CD4-positive, alpha-beta T cell (primary cell): ENCODE measurements around the gene WDR37. TPM values are rescaled to one million over a fixed set of nuclear protein-coding genes. Genes with fewer than 3 reads are reported as not detected.

ENCODE experiments used
- ATAC-seq: fragments of 200-7000 bp; cut with Tn5 transposase; one replicate; pipeline ENCODE4 v1.10.0; 2022; ENCODE audit warnings: mild to moderate bottlenecking; ENCODE audit not compliant: poor library complexity
- CTCF ChIA-PET: fragments of 350-600 bp; sonication (Branson Sonifier 250); formaldehyde crosslinking; loops from one replicate; lab custom pipeline; 2021; ENCODE audit warnings: antibody characterized with exemption, inconsistent platforms; lab: Charles Lee
- POLR2A ChIA-PET: fragments of 350-600 bp; sonication (Branson Sonifier 250); formaldehyde crosslinking; loops from one replicate; lab custom pipeline; 2021; ENCODE audit warnings: antibody characterized with exemption, inconsistent platforms; lab: Charles Lee
- DNase-seq, 14 experiments: peaks; one replicate each; pipeline ENCODE4 v3.0.0-alpha.2; 2013 to 2020; ENCODE audit warnings: mixed read lengths in 2 of 14
- H3K27ac ChIP-seq, 2 donors: one replicate each; pipeline versions ENCODE4 v1.5.1 to v1.7.0; 2013; ENCODE audit warnings: low read length in 2 of 2, low read depth in 1 of 2, mild to moderate bottlenecking in 1 of 2
- H3K27me3 ChIP-seq, 2 experiments: 1 replicate in 1 of 2; 2 replicates in 1 of 2; pipeline versions ENCODE4 v1.6.1 to v1.7.0; 2013; ENCODE audit warnings: low read length in 2 of 2, control low read depth in 1 of 2, mild to moderate bottlenecking in 1 of 2, moderate library complexity in 1 of 2; ENCODE audit not compliant: insufficient read depth in 2 of 2, control insufficient read depth in 1 of 2
- H3K36me3 ChIP-seq: one replicate; pipeline ENCODE4 v1.6.1; 2013; ENCODE audit warnings: low read length, control low read depth; ENCODE audit not compliant: insufficient read depth
- H3K4me1 ChIP-seq: one replicate; pipeline ENCODE4 v1.6.1; 2013; ENCODE audit warnings: low read length, control low read depth; ENCODE audit not compliant: insufficient read depth
- H3K4me3 ChIP-seq: one replicate; pipeline ENCODE4 v1.5.1; 2013; ENCODE audit warnings: mild to moderate bottlenecking, low read length, moderate library complexity
- H3K9me3 ChIP-seq, 2 experiments: 1 replicate in 1 of 2; 2 replicates in 1 of 2; pipeline versions ENCODE4 v1.6.1 to v1.7.0; 2013; ENCODE audit warnings: low read length in 2 of 2, mild to moderate bottlenecking in 2 of 2, control low read depth in 1 of 2, moderate library complexity in 1 of 2; ENCODE audit not compliant: control insufficient read depth in 1 of 2, insufficient read depth in 1 of 2
- H3K27ac Mint-ChIP-seq: one replicate; pipeline ENCODE4 v1.8.0; 2020; ENCODE audit warnings: mixed read lengths
- H3K27me3 Mint-ChIP-seq: one replicate; pipeline ENCODE4 v1.8.0; 2021; ENCODE audit warnings: mixed read lengths
- H3K36me3 Mint-ChIP-seq: one replicate; pipeline ENCODE4 v1.8.0; 2021; ENCODE audit warnings: low read depth, mixed read lengths
- H3K4me1 Mint-ChIP-seq: one replicate; pipeline ENCODE4 v1.8.0; 2021; ENCODE audit warnings: low read depth, mixed read lengths
- H3K4me3 Mint-ChIP-seq: one replicate; pipeline ENCODE4 v1.8.0; 2020; ENCODE audit warnings: mild to moderate bottlenecking, mixed read lengths
- H3K9me3 Mint-ChIP-seq: one replicate; pipeline ENCODE4 v1.8.0; 2020; ENCODE audit warnings: mixed read lengths
- intact Hi-C, 2 experiments: fragments of 100-400 bp; cut with DNase I in 1 of 2; cut with micrococcal nuclease in 1 of 2; formaldehyde crosslinking; loops; one replicate each; pipeline versions ENCODE4 v1.15.1 to v1.9.0; 2023 to 2025; cut with DNase I, micrococcal nuclease
- total RNA-seq, 174 experiments: library from RNA in 2 of 174; stranded (reverse) in 2 of 174; gene quantifications; one replicate each; pipeline ENCODE4 v1.2.3 and lab custom pipeline; 2021 to 2026
- TF ChIP-seq, protein P1 (sequence below): fragments of 200-600 bp; IDR thresholded peaks from one replicate; pipeline ENCODE4 v1.8.0; 2022; ENCODE audit warnings: antibody characterized with exemption, mild to moderate bottlenecking

Gene WDR37
- total RNA-seq, 2 experiments from 2014 or later, result 17.0 to 17.7 TPM

DNA sequence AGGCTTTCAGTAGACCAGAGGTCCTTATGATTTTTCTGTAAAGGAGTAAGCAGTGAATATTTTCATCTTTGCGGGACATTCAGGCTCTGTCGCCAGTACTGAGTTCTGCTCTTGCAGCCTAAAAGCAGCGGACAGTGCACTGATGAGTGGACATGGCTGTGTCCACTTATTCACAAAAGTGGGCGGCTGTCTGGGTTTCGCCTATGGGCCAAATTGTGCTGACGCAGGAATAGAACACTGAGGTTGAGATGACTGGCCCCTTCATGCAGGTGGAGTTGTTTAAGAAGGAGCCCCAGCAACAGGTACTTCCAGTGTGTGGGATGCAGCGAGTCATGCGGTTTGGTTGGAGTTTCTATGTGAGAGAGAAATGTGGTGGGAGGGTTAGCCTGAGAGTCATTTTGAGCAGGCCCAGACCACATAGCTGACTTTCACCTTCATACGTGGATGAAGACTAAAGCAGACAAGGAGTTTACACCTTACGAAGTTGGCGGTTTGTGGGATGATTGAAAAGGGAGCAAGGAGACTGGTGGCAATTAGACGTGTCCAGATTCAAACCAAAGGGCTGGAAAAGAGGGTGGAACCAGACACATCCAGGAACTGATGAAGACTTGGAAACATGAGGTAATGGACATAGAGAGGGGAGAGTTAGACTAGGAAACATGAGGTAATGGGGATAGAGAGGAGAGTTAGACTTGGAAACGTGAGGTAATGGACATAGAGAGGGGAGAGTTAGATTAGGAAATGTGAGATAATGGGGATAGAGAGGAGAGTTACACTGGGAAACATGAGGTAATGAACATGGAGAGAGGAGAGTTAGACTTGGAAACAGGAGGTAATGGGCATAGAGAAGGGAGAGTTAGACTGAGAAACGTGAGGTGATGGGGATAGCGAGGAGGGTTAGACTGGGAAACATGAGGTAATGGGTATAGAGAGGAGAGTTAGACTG is 38.2 kb downstream of the WDR37 start:
- H3K36me3 ChIP-seq, result peaks cover 87% of the 10 kb centered on the region
- peaks cover 11% of the 10 kb centered on the region for H3K4me1 Mint-ChIP-seq
- peaks cover 32% of the 10 kb centered on the region for H3K36me3 Mint-ChIP-seq
- no peak overlapping the region for H3K4me3 ChIP-seq
- POLR2A ChIA-PET, result no interaction called here
- no peak for ATAC-seq
- no peak overlapping the region for H3K4me3 Mint-ChIP-seq
- TF ChIP-seq, protein P1, sequence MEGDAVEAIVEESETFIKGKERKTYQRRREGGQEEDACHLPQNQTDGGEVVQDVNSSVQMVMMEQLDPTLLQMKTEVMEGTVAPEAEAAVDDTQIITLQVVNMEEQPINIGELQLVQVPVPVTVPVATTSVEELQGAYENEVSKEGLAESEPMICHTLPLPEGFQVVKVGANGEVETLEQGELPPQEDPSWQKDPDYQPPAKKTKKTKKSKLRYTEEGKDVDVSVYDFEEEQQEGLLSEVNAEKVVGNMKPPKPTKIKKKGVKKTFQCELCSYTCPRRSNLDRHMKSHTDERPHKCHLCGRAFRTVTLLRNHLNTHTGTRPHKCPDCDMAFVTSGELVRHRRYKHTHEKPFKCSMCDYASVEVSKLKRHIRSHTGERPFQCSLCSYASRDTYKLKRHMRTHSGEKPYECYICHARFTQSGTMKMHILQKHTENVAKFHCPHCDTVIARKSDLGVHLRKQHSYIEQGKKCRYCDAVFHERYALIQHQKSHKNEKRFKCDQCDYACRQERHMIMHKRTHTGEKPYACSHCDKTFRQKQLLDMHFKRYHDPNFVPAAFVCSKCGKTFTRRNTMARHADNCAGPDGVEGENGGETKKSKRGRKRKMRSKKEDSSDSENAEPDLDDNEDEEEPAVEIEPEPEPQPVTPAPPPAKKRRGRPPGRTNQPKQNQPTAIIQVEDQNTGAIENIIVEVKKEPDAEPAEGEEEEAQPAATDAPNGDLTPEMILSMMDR, result no peak
- no peaks in the 10 kb centered on the region for H3K9me3 Mint-ChIP-seq
- no peak for DNase-seq
- H3K27ac Mint-ChIP-seq, result peak overlapping the region; percentile 24
- H3K9me3 ChIP-seq, result no peaks in the 10 kb centered on the region
- H3K27me3 Mint-ChIP-seq, result no peaks in the 10 kb centered on the region
- CTCF ChIA-PET, result interaction anchor here (0.7 kb wide), 1 partner anchor 52 kb away, joined by 4 read pairs; no protein-coding TSS in a partner anchor
- H3K27ac ChIP-seq, result no peak overlapping the region
- H3K4me1 ChIP-seq, result no peaks in the 10 kb centered on the region
- no peaks in the 10 kb centered on the region for H3K27me3 ChIP-seq
- intact Hi-C loops, result no loop called here

DNA sequence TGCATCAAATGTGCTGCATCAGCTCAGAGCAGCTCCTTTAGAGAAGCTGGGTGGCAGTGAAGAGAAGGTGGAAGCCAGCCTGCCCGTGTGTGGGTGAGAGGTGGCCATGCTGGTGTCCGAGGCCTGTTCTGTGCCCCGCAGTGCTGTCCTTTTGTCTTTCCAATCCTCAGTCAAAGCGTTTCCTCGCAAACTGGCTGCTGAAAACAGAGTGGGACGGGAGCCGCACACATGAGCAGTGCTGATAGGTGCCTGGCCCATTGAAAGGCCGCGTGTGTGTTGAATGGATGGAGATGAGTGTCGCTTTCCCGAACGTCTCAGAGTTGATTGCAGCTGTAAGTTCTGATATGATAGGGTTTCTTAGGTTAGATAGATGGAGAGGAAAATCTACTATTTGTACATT is 39.3 kb downstream of the WDR37 start:
- H3K27me3 Mint-ChIP-seq, result no peaks in the 10 kb centered on the region
- DNase-seq (no peak), ATAC-seq (no peak)
- no peak overlapping the region for H3K4me3 Mint-ChIP-seq
- no peak overlapping the region for H3K27ac Mint-ChIP-seq
- POLR2A ChIA-PET, result no interaction called here
- H3K36me3 Mint-ChIP-seq, result peaks cover 34% of the 10 kb centered on the region
- H3K4me3 ChIP-seq, result no peak overlapping the region
- H3K9me3 ChIP-seq, result no peaks in the 10 kb centered on the region
- no peak overlapping the region for H3K27ac ChIP-seq
- no peaks in the 10 kb centered on the region for H3K9me3 Mint-ChIP-seq
- TF ChIP-seq, protein P1, result no peak
- CTCF ChIA-PET, result interaction anchor here (0.7 kb wide), 1 partner anchor 53 kb away, joined by 4 read pairs; no protein-coding TSS in a partner anchor
- peaks cover 15% of the 10 kb centered on the region for H3K4me1 Mint-ChIP-seq
- peaks cover 88% of the 10 kb centered on the region for H3K36me3 ChIP-seq
- intact Hi-C loops, result no loop called here
- H3K27me3 ChIP-seq, result no peaks in the 10 kb centered on the region
- H3K4me1 ChIP-seq, result no peaks in the 10 kb centered on the region

DNA sequence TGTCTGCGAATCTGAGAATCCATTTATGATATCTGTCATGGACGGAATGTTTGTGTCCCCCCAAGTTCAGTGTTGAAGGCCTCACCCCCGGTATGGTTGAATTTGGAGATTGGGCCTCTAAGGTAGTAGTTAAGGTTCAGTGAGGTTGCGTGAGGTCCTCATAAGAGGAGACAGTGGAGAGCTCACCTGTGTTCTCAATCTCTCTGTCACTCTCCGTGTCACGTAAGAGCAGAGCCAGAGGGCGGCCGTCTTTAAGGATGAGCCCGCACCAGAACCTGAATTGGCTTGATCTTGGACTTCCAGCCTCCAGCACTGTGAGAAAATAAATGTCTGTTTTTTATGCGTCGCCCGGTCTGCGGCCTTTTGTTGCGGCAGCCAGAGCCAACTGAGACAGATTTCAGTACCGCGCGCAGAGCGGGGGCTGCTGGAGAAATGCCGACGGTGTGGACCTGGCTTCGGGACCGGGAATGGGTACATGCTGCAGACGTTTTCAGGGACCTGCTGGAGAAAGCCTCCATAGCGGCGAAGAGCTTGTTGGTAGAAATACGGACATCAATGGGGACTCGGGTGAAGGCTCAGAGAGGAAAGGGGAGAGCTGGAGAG is 40.2 kb downstream of the WDR37 start:
- H3K4me3 Mint-ChIP-seq, result no peak overlapping the region
- H3K4me3 ChIP-seq, result no peak overlapping the region
- TF ChIP-seq, protein P1, result no peak
- peaks cover 34% of the 10 kb centered on the region for H3K36me3 Mint-ChIP-seq
- H3K27me3 ChIP-seq, result no peaks in the 10 kb centered on the region
- intact Hi-C loops, result no loop called here
- H3K4me1 ChIP-seq, result no peaks in the 10 kb centered on the region
- peaks cover 15% of the 10 kb centered on the region for H3K4me1 Mint-ChIP-seq
- H3K36me3 ChIP-seq, result peaks cover 88% of the 10 kb centered on the region
- H3K27me3 Mint-ChIP-seq, result no peaks in the 10 kb centered on the region
- ATAC-seq, result no peak
- ChIA-PET CTCF (interaction anchor here (1.7 kb wide), 1 partner anchor 14 kb away, joined by 4 read pairs; no protein-coding TSS in a partner anchor), POLR2A (interaction anchor here (0.5 kb wide), 1 partner anchor 48 kb away, joined by 3 read pairs; the partner anchor contains the start of gene IDI1)
- no peak for DNase-seq
- no peaks in the 10 kb centered on the region for H3K9me3 Mint-ChIP-seq
- no peak overlapping the region for H3K27ac Mint-ChIP-seq
- H3K9me3 ChIP-seq, result no peaks in the 10 kb centered on the region
- H3K27ac ChIP-seq, result no peak overlapping the region
